ENCODE data around the gene EPM2AIP1. TPM values are rescaled to one million over a fixed set of nuclear protein-coding genes. Genes with fewer than 3 reads are reported as not detected.

EPM2AIP1 gene
- total and polyA plus RNA-seq, 7 donors = 2.5 to 22.9 (median 12.3) TPM

DNA sequence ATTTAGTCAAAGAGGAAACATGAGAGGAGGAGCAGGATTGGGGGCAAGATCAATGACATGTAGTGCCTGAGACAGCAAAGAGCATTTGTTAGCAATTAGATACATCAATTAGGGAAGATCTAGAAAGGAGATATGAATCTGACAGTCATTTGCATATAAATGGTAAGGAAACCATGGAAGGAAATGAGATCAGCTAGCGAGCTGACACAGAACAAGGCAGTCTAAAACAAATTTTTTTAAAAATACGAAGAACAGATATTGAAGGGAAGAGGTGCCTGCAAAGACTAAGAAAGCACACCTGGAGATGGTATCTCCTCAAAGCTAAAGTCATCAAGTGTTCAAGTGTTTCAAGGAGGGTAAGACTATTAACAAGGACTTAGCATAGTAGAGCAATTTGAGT is 4.6 kb downstream of the EPM2AIP1 start:
- H3K4me3 ChIP-seq = peak overlapping the region; percentile 79
- no peak overlapping the region for H3K27ac ChIP-seq
- no peaks in the 10 kb centered on the region for H3K27me3 ChIP-seq (ENCODE audit: insufficient read depth in 3 of 3, low read length in 2 of 3)
- 70 to 87% (median 85%) methylated on average over 2 of the region's 2 CpGs for WGBS, 3 donors
- ATAC-seq (no peak), DNase-seq (no peak)
- peaks cover 39% of the 10 kb centered on the region for H3K4me1 ChIP-seq
- TF ChIP-seq, protein P1, sequence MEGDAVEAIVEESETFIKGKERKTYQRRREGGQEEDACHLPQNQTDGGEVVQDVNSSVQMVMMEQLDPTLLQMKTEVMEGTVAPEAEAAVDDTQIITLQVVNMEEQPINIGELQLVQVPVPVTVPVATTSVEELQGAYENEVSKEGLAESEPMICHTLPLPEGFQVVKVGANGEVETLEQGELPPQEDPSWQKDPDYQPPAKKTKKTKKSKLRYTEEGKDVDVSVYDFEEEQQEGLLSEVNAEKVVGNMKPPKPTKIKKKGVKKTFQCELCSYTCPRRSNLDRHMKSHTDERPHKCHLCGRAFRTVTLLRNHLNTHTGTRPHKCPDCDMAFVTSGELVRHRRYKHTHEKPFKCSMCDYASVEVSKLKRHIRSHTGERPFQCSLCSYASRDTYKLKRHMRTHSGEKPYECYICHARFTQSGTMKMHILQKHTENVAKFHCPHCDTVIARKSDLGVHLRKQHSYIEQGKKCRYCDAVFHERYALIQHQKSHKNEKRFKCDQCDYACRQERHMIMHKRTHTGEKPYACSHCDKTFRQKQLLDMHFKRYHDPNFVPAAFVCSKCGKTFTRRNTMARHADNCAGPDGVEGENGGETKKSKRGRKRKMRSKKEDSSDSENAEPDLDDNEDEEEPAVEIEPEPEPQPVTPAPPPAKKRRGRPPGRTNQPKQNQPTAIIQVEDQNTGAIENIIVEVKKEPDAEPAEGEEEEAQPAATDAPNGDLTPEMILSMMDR (IDR thresholded peaks at IDR 0.05) = no peak
- intact Hi-C loops (cut with DNase I) = no loop called here
- peaks cover 9 to 55% of the 10 kb centered on the region in 2 donors for H3K36me3 ChIP-seq (ENCODE audit: insufficient read depth in 1 of 2, low read depth in 1 of 2)
- H3K9me3 ChIP-seq = no peaks in the 10 kb centered on the region

- TF ChIP-seq, protein P1 (IDR thresholded peaks at IDR 0.05) = no peak
- intact Hi-C loops (cut with DNase I) = no loop called here
- ATAC-seq = no peak
- no peak overlapping the region for H3K27ac ChIP-seq
- H3K4me3 ChIP-seq = no peak overlapping the region
- no peak for DNase-seq
- H3K4me1 ChIP-seq = no peaks in the 10 kb centered on the region
- no peaks in the 10 kb centered on the region for H3K27me3 ChIP-seq (ENCODE audit: insufficient read depth in 3 of 3, low read length in 2 of 3)
- peaks cover 9 to 37% of the 10 kb centered on the region in 2 donors for H3K36me3 ChIP-seq (ENCODE audit: insufficient read depth in 1 of 2, low read depth in 1 of 2)
- H3K9me3 ChIP-seq = no peaks in the 10 kb centered on the region
- WGBS, 3 donors = 89 to 93% (median 91%) methylated on average over 4 of the region's 4 CpGs
Observed at GRCh38 chr3:36981006-36981405, 11.9 kb downstream of the EPM2AIP1 start.

DNA sequence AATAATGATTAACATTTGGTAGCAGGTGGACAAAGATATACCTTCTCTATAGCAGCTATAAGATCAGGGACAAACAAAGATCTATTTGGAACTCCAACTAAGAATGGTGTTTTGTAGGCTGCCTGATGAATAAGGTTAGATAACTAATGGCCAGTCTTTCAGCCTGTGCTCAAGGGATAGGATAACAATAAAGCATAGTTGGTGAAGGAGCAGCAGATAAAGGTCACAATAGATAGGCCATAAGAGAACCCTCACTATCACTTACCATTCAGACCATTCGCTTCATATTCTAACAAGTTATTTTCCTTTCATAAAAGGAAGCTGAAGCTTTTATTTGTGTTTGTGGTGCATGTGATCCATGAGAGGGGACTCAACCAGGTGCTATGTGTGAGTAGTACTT is 19.8 kb downstream of the EPM2AIP1 start:
- H3K27ac ChIP-seq = no peak overlapping the region
- no peaks in the 10 kb centered on the region for H3K27me3 ChIP-seq (ENCODE audit: insufficient read depth in 3 of 3, low read length in 2 of 3)
- no peaks in the 10 kb centered on the region for H3K4me1 ChIP-seq
- ATAC-seq (no peak), DNase-seq (no peak)
- intact Hi-C loops (cut with DNase I) = no loop called here
- no peaks in the 10 kb centered on the region for H3K36me3 ChIP-seq (ENCODE audit: insufficient read depth in 1 of 2, low read depth in 1 of 2)
- WGBS, 3 donors = 95 to 100% (median 97%) methylated on average over 1 of the region's 1 CpG
- H3K9me3 ChIP-seq = no peaks in the 10 kb centered on the region
- H3K4me3 ChIP-seq = no peak overlapping the region
- TF ChIP-seq, protein P1 (IDR thresholded peaks at IDR 0.05) = no peak

DNA sequence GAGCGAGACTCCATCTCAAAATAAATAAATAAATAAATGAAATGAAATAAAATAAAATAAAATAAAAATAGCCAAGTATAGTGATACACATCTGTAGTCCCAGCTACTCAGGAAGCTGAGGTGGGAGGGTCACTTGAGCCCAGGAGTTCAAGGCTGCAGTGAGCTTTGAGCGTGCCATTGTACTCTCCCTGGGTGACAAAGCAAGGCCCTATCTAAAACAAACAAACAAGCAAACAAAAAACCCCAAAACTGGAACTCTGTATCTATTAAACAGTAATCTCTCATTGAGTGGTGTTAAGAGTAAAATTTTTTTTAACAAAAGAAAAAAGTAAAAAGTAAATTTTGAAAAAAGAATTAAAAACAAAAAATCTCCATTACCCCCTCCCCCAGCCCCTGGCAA is 20.8 kb downstream of the EPM2AIP1 start:
- Histone ChIP-seq H3K27ac (no peak overlapping the region), H3K36me3 (ENCODE audit: insufficient read depth in 1 of 2, low read depth in 1 of 2) (no peaks in the 10 kb centered on the region), H3K4me3 (no peak overlapping the region), H3K27me3 (ENCODE audit: insufficient read depth in 3 of 3, low read length in 2 of 3) (no peaks in the 10 kb centered on the region), H3K9me3 (no peaks in the 10 kb centered on the region), H3K4me1 (no peaks in the 10 kb centered on the region)
- no peak for ATAC-seq
- TF ChIP-seq, protein P1 (IDR thresholded peaks at IDR 0.05) = no peak
- DNase-seq = no peak
- intact Hi-C loops (cut with DNase I) = no loop called here
- WGBS, 3 donors = 94 to 98% (median 97%) methylated on average over 2 of the region's 2 CpGs
